GM12878 (cell line): ENCODE measurements around the gene ADA. TPM values are rescaled to one million over a fixed set of nuclear protein-coding genes. Genes with fewer than 3 reads are reported as not detected.
A peak's percentile ranks its signal among the peaks of the same experiment; 100 is the strongest.

Experiments used
- ATAC-seq: fragments of 200-7000 bp; cut with Tn5 transposase; 3 replicates; pipeline ENCODE4 v1.9.1; 2020; ENCODE audit warnings: mild to moderate bottlenecking, moderate library complexity
- BruUV-seq: library from RNA; stranded (reverse); fragments of 400-500 nt; replicated peaks from 2 replicates; lab custom pipeline; 2021; lab: Mats Ljungman, UMichigan
- CTCF ChIA-PET: fragments of 300-600 bp; sonication (Branson Sonifier 250); formaldehyde crosslinking; extraction: SDS; loops from one replicate; lab custom pipeline; 2021; ENCODE audit warnings: inconsistent platforms; lab: Yijun Ruan, JAX
- POLR2A ChIA-PET: fragments of 350-600 bp; formaldehyde crosslinking; extraction: SDS; loops from one replicate; lab custom pipeline; 2021; ENCODE audit warnings: inconsistent platforms; lab: Charles Lee
- RAD21 ChIA-PET: fragments of 300-600 bp; sonication (Branson Sonifier 250); formaldehyde crosslinking; loops from one replicate; lab custom pipeline; 2023; ENCODE audit warnings: antibody characterized with exemption; ENCODE audit not compliant: unreplicated experiment; lab: Charles Lee
- SMC1A ChIA-PET: fragments of 300-600 bp; sonication (Branson Sonifier 250); formaldehyde crosslinking; loops from one replicate; lab custom pipeline; 2023; ENCODE audit not compliant: unreplicated experiment, uncharacterized antibody; lab: Charles Lee
- DNase-seq: peaks from one replicate; pipeline ENCODE4 v3.0.0-alpha.2; 2011; ENCODE audit warnings: low read depth, low spot score
- FAIRE-seq: peaks from 3 replicates; lab custom pipeline; 2011; peaks lifted over from hg19 to GRCh38; lab: Jason Lieb, UNC
- H2AFZ ChIP-seq: 2 replicates; pipeline ENCODE4 v1.6.0; 2011; ENCODE audit warnings: low read depth, low read length, control low read depth; ENCODE audit not compliant: control insufficient read depth
- H3K27ac ChIP-seq: 2 replicates; pipeline ENCODE4 v1.5.1; 2011; ENCODE audit warnings: control low read depth; ENCODE audit not compliant: control insufficient read depth, insufficient read depth
- H3K27me3 ChIP-seq, 2 experiments: replicated peaks in 1 of 2; 2 replicates each; pipeline versions ENCODE4 v1.6.0 to v1.6.1; 2011; ENCODE audit warnings: low read length in 1 of 2; ENCODE audit not compliant: control insufficient read depth in 2 of 2, insufficient read depth in 2 of 2
- H3K36me3 ChIP-seq, 2 experiments: 2 replicates each; pipeline ENCODE4 v1.5.1; 2011; ENCODE audit warnings: low read length in 1 of 2; ENCODE audit not compliant: control insufficient read depth in 2 of 2, insufficient read depth in 2 of 2
- H3K4me1 ChIP-seq: 2 replicates; pipeline ENCODE4 v1.6.1; 2011; ENCODE audit warnings: mild to moderate bottlenecking, low read length, moderate library complexity, mixed read lengths; ENCODE audit not compliant: control insufficient read depth, insufficient read depth
- H3K4me2 ChIP-seq: 2 replicates; pipeline ENCODE4 v1.6.0; 2011; ENCODE audit warnings: control low read depth; ENCODE audit not compliant: control insufficient read depth, insufficient read depth
- H3K4me3 ChIP-seq: fragments of 200-600 bp; sonication (generic); 2 replicates; pipeline ENCODE4 v1.5.1; 2016
- H3K79me2 ChIP-seq: 2 replicates; pipeline ENCODE4 v1.6.0; 2011; ENCODE audit warnings: low read length; ENCODE audit not compliant: control insufficient read depth, insufficient read depth
- H3K9ac ChIP-seq: 2 replicates; pipeline ENCODE4 v1.8.0; 2011; ENCODE audit warnings: low read length, control low read depth, mixed read lengths; ENCODE audit not compliant: control insufficient read depth, insufficient read depth
- H3K9me3 ChIP-seq: replicated peaks from 3 replicates; pipeline ENCODE4 v1.5.1; 2011; ENCODE audit warnings: mild to moderate bottlenecking, low read length; ENCODE audit not compliant: control insufficient read depth, insufficient read depth
- H4K20me1 ChIP-seq: 2 replicates; pipeline ENCODE4 v1.6.0; 2011; ENCODE audit not compliant: control insufficient read depth, insufficient read depth
- IKZF1 ChIP-seq: fragments of 450-650 bp; conservative IDR thresholded peaks from 2 replicates; pipeline ENCODE4 v1.6.1; 2017; ENCODE audit warnings: antibody characterized with exemption, mild to moderate bottlenecking
- POLR2A ChIP-seq: IDR thresholded peaks from 2 replicates; pipeline ENCODE4 v1.6.1; 2011; ENCODE audit warnings: low read depth, mild to moderate bottlenecking, low read length
- RAD21 ChIP-seq: IDR thresholded peaks from 2 replicates; pipeline ENCODE4 v1.6.1; 2011; ENCODE audit warnings: mild to moderate bottlenecking, low read depth, low read length, moderate library complexity; ENCODE audit not compliant: insufficient read depth
- SMAD1 ChIP-seq: fragments of 450-650 bp; IDR thresholded peaks from 2 replicates; pipeline ENCODE4 v1.6.1; 2018; ENCODE audit warnings: mild to moderate bottlenecking, low read depth; ENCODE audit not compliant: partially characterized antibody
- ZNF24 ChIP-seq: fragments of 450-650 bp; IDR thresholded peaks from 2 replicates; pipeline ENCODE4 v1.6.1; 2017; ENCODE audit warnings: antibody characterized with exemption, mild to moderate bottlenecking
- ZNF384 ChIP-seq: IDR thresholded peaks from 2 replicates; pipeline ENCODE4 v1.6.1; 2012; ENCODE audit warnings: low read depth, mild to moderate bottlenecking, low read length, improper control_type of control experiment, borderline replicate concordance
- WGBS: methylation state at CpG from one replicate; pipeline ENCODE4 v1.1.6; 2016; ENCODE audit warnings: low lambda C conversion rate; ENCODE audit not compliant: insufficient replicate concordance, insufficient coverage; ENCODE audit errors: missing lambda C conversion rate; 5-methylcytosine and 5-hydroxymethylcytosine counted together
- in situ Hi-C: fragments of 300-500 bp; cut with MboI; formaldehyde crosslinking; loops from 9 replicates; pipeline ENCODE4 v1.14.3; 2018; ENCODE audit warnings: mixed read lengths
- intact Hi-C: fragments of 100-400 bp; cut with micrococcal nuclease; formaldehyde crosslinking; loops from one replicate; pipeline ENCODE4 v1.14.2; 2022; ENCODE audit not compliant: unreplicated experiment
- polyA plus RNA-seq, 11 experiments: library from polyadenylated mRNA; depleted of rRNA in 4 of 11; unstranded in 6 of 11; stranded (reverse) in 5 of 11; fragments of >200 nt; fragmentation: Nextera tagmentation in 4 of 11; fragmentation: Illumina TruSeq in 1 of 11; extraction: Ambion mirVana in 4 of 11; extraction: Trizol in 1 of 11; gene quantifications; 1 replicate in 1 of 11; 2 replicates in 10 of 11; pipeline versions ENCODE4 v1.2.1 to v1.2.3, GENCODE V29; 2011 to 2016; ENCODE audit warnings: inconsistent platforms in 2 of 11, missing spikeins in 2 of 11, low read depth in 1 of 11
- total RNA-seq, 4 experiments: library from RNA; depleted of rRNA in 3 of 4; stranded (reverse); fragments of >200 nt in 3 of 4; fragmentation: Illumina TruSeq in 1 of 4; extraction: Trizol in 1 of 4; gene quantifications; 2 replicates each; pipeline versions ENCODE4 v1.2.1 to v1.2.3, GENCODE V29; 2013 to 2021

The ADA gene
- total and polyA plus RNA-seq, 10 of the 15 experiments (the other 5 are each of a cell fraction or from before 2014, with no cell fraction given), result 40.9 to 217 (median 90.8) TPM

DNA sequence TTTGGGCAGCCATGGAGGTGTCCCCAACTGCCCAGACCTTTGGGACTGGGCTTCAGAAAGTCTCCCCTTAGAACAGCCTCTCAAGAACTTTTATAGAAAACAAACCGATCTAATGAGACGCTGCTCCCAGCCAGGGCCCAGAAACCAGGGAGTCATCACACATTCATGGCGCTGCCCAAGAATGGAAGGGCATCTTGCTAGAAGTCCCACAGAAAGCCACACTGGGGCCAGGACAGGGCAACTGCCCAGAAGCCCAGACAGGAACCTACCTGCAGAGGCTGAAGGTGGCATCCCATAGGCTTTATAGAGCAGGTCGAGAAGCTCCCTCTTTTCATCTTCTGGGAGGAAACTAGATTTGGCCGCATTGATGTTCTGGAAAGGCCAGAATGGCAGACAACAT is 31.5 kb downstream of the ADA start:
- intact Hi-C loops (no loop called here), in situ Hi-C loops (no loop called here)
- Histone ChIP-seq H3K36me3 (peaks cover 38 to 54% of the 10 kb centered on the region in 2 experiments), H3K9ac (no peak overlapping the region), H4K20me1 (no peaks in the 10 kb centered on the region), H3K4me3 (no peak overlapping the region), H2AFZ (no peak overlapping the region), H3K9me3 (no peaks in the 10 kb centered on the region; the same call in 1 of the 3 replicates)
- CTCF ChIA-PET, result interaction anchor here (6.3 kb wide), 1 partner anchor 63 kb away, joined by 57 read pairs; no protein-coding TSS in a partner anchor
- no peak for DNase-seq
- BruUV-seq, result no TSS peak
- no peak for FAIRE-seq
- ATAC-seq, result no peak
- TF ChIP-seq ZNF24 (no peak), RAD21 (no peak), SMAD1 (no peak), IKZF1 (no peak)
- TF ChIP-seq, all 136 proteins: peak for 0
- no peak overlapping the region for H3K4me2 ChIP-seq
- 98% methylated on average over 5 of the region's 5 CpGs for WGBS
- no peaks in the 10 kb centered on the region for H3K79me2 ChIP-seq
- SMC1A ChIA-PET, result no interaction called here
- RAD21 ChIA-PET, result no interaction called here
- no peak overlapping the region for H3K27ac ChIP-seq
- POLR2A ChIA-PET, result no interaction called here
- H3K27me3 ChIP-seq, result no peaks in the 10 kb centered on the region
- peaks cover 17% of the 10 kb centered on the region for H3K4me1 ChIP-seq

DNA sequence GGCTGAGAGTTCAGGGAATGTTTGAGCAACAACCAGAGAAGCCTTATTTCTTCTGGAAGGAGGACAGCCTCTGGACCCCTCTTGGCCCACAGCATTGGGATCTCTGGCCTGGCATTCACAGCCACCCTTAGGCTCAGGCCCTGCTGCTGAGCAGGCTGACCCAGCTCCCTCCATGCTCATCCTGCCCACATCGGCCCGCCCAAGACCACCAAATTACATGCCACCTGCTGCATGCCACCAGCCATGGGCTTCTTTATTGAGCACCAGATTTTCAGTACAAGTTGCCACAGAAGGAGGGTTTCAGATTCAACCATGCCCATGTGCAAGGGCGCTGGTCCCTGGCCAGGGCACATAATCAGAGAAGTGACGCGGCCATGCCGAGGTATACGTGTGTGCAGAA is 32.2 kb downstream of the ADA start:
- Histone ChIP-seq H3K4me1 (peaks cover 17% of the 10 kb centered on the region), H4K20me1 (no peaks in the 10 kb centered on the region), H3K4me2 (no peak overlapping the region), H3K27ac (no peak overlapping the region), H3K9ac (no peak overlapping the region), H3K9me3 (no peaks in the 10 kb centered on the region; the same call in 1 of the 3 replicates), H3K4me3 (no peak overlapping the region), H3K27me3 (no peaks in the 10 kb centered on the region), H2AFZ (no peak overlapping the region), H3K79me2 (no peaks in the 10 kb centered on the region)
- ChIA-PET SMC1A (interaction anchor here (0.9 to 3.0 kb wide), 10 partner anchors 9 to 64 kb away, joined by 3 to 33 read pairs (median 4); partner anchors contain the start of gene PKIG), RAD21 (interaction anchor here (0.9 to 3.7 kb wide), 7 partner anchors 9 to 64 kb away, joined by 3 to 37 read pairs (median 3); no protein-coding TSS in a partner anchor), CTCF (interaction anchor here (0.6 to 6.3 kb wide), 7 partner anchors 9 to 235 kb away, joined by 3 to 57 read pairs (median 4); no protein-coding TSS in a partner anchor)
- FAIRE-seq (no peak), DNase-seq (no peak), ATAC-seq (no peak)
- 97% methylated on average over 7 of the region's 7 CpGs for WGBS
- BruUV-seq, result no TSS peak
- in situ Hi-C loops (no loop called here), intact Hi-C loops (no loop called here)
- TF ChIP-seq ZNF384, result no peak
- TF ChIP-seq POLR2A, result peak; percentile 42; the same call in 1 of the 2 replicates
- TF ChIP-seq, all 136 proteins: peak for 1
- POLR2A ChIA-PET, result interaction anchor here (1.3 kb wide), 1 partner anchor 64 kb away, joined by 4 read pairs; no protein-coding TSS in a partner anchor
- H3K36me3 ChIP-seq, result peaks cover 35 to 55% of the 10 kb centered on the region in 2 experiments
